ENCODE data around the gene ABLIM2. TPM values are rescaled to one million over a fixed set of nuclear protein-coding genes. Genes with fewer than 3 reads are reported as not detected.
A peak's percentile ranks its signal among the peaks of the same experiment; 100 is the strongest.

Gene ABLIM2
- total and polyA plus RNA-seq, 4 donors, result 12.2 to 60.4 (median 43.1) TPM

- DNase-seq (ENCODE audit: low read depth in 4 of 6, low spot score in 6 of 6), result no peak
- Histone ChIP-seq H3K4me3 (ENCODE audit: low read depth, low read length) (no peak overlapping the region), H3K4me1 (ENCODE audit: control insufficient read depth, insufficient read depth, low read length) (peaks cover 59% of the 10 kb centered on the region), H3K9me3 (ENCODE audit: control insufficient read depth, insufficient read depth, low read length) (no peaks in the 10 kb centered on the region), H3K27me3 (ENCODE audit: control insufficient read depth, insufficient read depth, low read length) (no peaks in the 10 kb centered on the region), H3K27ac (ENCODE audit: low read depth, low read length) (no peak overlapping the region), H3K36me3 (ENCODE audit: control insufficient read depth, insufficient read depth, low read length) (peaks cover 29% of the 10 kb centered on the region)
- WGBS (ENCODE audit: insufficient coverage), result 92% methylated on average over 2 of the region's 5 CpGs
These were observed 194.2 kb downstream of the ABLIM2 start for GRCh38 chr4:7964459-7964858.

DNA sequence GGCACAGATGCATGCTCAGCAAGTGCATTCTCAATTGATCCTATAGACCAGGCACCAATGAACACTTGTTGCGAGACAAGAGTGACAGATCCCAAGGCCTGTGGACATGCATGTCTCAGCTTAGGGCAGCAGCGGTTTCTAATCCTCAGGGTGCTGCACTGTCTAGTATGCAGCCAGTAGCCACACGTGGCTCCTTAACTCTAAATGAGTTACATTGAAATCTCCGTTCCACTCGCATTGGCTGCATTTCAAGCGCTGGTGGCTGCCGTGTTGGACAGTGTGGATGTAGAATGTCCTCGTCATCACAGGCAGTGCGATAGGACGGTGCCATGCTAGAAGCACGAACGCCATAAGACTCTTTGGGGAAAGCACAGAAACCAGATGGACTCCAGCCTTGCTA is 194.9 kb downstream of the ABLIM2 start:
- WGBS (ENCODE audit: insufficient coverage), result 87% methylated on average over 12 of the region's 12 CpGs
- H3K4me3 ChIP-seq (ENCODE audit: low read depth, low read length), result no peak overlapping the region
- H3K9me3 ChIP-seq (ENCODE audit: control insufficient read depth, insufficient read depth, low read length), result no peaks in the 10 kb centered on the region
- H3K27me3 ChIP-seq (ENCODE audit: control insufficient read depth, insufficient read depth, low read length), result no peaks in the 10 kb centered on the region
- DNase-seq (ENCODE audit: low read depth in 4 of 6, low spot score in 6 of 6), result no peak
- H3K4me1 ChIP-seq (ENCODE audit: control insufficient read depth, insufficient read depth, low read length), result peaks cover 64% of the 10 kb centered on the region
- H3K27ac ChIP-seq (ENCODE audit: low read depth, low read length), result no peak overlapping the region
- H3K36me3 ChIP-seq (ENCODE audit: control insufficient read depth, insufficient read depth, low read length), result peaks cover 29% of the 10 kb centered on the region

GRCh38 chr4:7962609-7963508 is 195.8 kb downstream of the ABLIM2 start:
- no peak overlapping the region for H3K27ac ChIP-seq (ENCODE audit: low read depth, low read length)
- no peak for DNase-seq (ENCODE audit: low read depth in 4 of 6, low spot score in 6 of 6)
- no peaks in the 10 kb centered on the region for H3K9me3 ChIP-seq (ENCODE audit: control insufficient read depth, insufficient read depth, low read length)
- H3K36me3 ChIP-seq (ENCODE audit: control insufficient read depth, insufficient read depth, low read length), result peaks cover 28% of the 10 kb centered on the region
- 68% methylated on average over 17 of the region's 17 CpGs for WGBS (ENCODE audit: insufficient coverage)
- H3K4me1 ChIP-seq (ENCODE audit: control insufficient read depth, insufficient read depth, low read length), result peaks cover 62% of the 10 kb centered on the region
- no peak overlapping the region for H3K4me3 ChIP-seq (ENCODE audit: low read depth, low read length)
- H3K27me3 ChIP-seq (ENCODE audit: control insufficient read depth, insufficient read depth, low read length), result no peaks in the 10 kb centered on the region

- peak; percentile 78 to 92 (median 85) for DNase-seq (ENCODE audit: low read depth in 4 of 6, low spot score in 6 of 6)
- no peak overlapping the region for H3K4me3 ChIP-seq (ENCODE audit: low read depth, low read length)
- no peaks in the 10 kb centered on the region for H3K27me3 ChIP-seq (ENCODE audit: control insufficient read depth, insufficient read depth, low read length)
- H3K4me1 ChIP-seq (ENCODE audit: control insufficient read depth, insufficient read depth, low read length), result peaks cover 51% of the 10 kb centered on the region
- H3K36me3 ChIP-seq (ENCODE audit: control insufficient read depth, insufficient read depth, low read length), result peaks cover 11% of the 10 kb centered on the region
- H3K27ac ChIP-seq (ENCODE audit: low read depth, low read length), result peak overlapping the region; percentile 81
- H3K9me3 ChIP-seq (ENCODE audit: control insufficient read depth, insufficient read depth, low read length), result no peaks in the 10 kb centered on the region
- WGBS (ENCODE audit: insufficient coverage), result 51% methylated on average over 13 of the region's 19 CpGs
These were observed 197.6 kb downstream of the ABLIM2 start for GRCh38 chr4:7960790-7961655.

GRCh38 chr4:7960017-7960789 is 198.4 kb downstream of the ABLIM2 start:
- H3K36me3 ChIP-seq (ENCODE audit: control insufficient read depth, insufficient read depth, low read length), result peaks cover 6% of the 10 kb centered on the region
- peak overlapping the region; percentile 79 for H3K27ac ChIP-seq (ENCODE audit: low read depth, low read length)
- no peaks in the 10 kb centered on the region for H3K9me3 ChIP-seq (ENCODE audit: control insufficient read depth, insufficient read depth, low read length)
- H3K27me3 ChIP-seq (ENCODE audit: control insufficient read depth, insufficient read depth, low read length), result no peaks in the 10 kb centered on the region
- H3K4me1 ChIP-seq (ENCODE audit: control insufficient read depth, insufficient read depth, low read length), result peaks cover 54% of the 10 kb centered on the region
- 65% methylated on average over 6 of the region's 11 CpGs for WGBS (ENCODE audit: insufficient coverage)
- H3K4me3 ChIP-seq (ENCODE audit: low read depth, low read length), result no peak overlapping the region
- DNase-seq (ENCODE audit: low read depth in 4 of 6, low spot score in 6 of 6), result no peak

GRCh38 chr4:7959078-7959477 is 199.5 kb downstream of the ABLIM2 start:
- no peak overlapping the region for H3K27ac ChIP-seq (ENCODE audit: low read depth, low read length)
- no peaks in the 10 kb centered on the region for H3K36me3 ChIP-seq (ENCODE audit: control insufficient read depth, insufficient read depth, low read length)
- H3K4me1 ChIP-seq (ENCODE audit: control insufficient read depth, insufficient read depth, low read length), result peaks cover 54% of the 10 kb centered on the region
- H3K27me3 ChIP-seq (ENCODE audit: control insufficient read depth, insufficient read depth, low read length), result no peaks in the 10 kb centered on the region
- H3K4me3 ChIP-seq (ENCODE audit: low read depth, low read length), result no peak overlapping the region
- WGBS (ENCODE audit: insufficient coverage), result 41% methylated on average over 4 of the region's 7 CpGs
- no peak for DNase-seq (ENCODE audit: low read depth in 4 of 6, low spot score in 6 of 6)
- H3K9me3 ChIP-seq (ENCODE audit: control insufficient read depth, insufficient read depth, low read length), result no peaks in the 10 kb centered on the region

DNA sequence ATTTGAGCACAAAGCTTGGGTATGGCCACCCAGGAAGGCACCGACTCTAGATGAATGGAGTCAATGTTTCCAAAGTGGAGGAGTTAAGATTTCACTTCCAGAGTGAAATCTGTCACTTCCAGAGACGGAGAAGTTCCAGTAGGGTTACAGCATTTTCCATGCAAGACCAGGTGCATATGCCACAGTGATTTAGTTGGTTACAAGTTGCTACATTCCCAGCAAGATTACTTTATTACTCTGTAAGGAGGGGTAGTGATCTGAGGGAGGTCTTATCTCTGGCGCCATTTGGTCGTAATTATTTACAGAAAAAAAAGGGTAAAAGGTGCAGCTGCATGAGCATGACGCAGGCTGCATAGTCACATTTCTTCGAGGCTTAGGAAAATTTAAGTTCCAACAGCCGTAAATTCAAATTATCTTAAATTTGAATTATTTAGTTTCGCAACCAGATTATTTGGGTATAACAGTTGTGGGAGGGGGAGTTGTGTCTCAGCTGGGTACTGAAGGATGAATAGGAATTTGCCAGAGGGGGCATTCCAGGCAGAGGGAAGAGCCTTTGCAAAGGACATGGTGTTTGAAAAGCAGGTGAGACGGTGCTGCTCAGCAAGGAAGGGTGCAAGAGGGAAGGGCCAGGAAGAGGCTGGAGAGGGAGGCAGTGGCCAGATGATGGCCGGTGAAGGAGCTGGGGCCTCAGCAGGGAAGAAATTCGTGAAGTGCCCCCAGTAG is 201.5 kb downstream of the ABLIM2 start:
- Histone ChIP-seq H3K4me1 (ENCODE audit: control insufficient read depth, insufficient read depth, low read length) (peaks cover 38% of the 10 kb centered on the region), H3K27ac (ENCODE audit: low read depth, low read length) (no peak overlapping the region), H3K36me3 (ENCODE audit: control insufficient read depth, insufficient read depth, low read length) (no peaks in the 10 kb centered on the region), H3K4me3 (ENCODE audit: low read depth, low read length) (no peak overlapping the region), H3K27me3 (ENCODE audit: control insufficient read depth, insufficient read depth, low read length) (no peaks in the 10 kb centered on the region), H3K9me3 (ENCODE audit: control insufficient read depth, insufficient read depth, low read length) (no peaks in the 10 kb centered on the region)
- DNase-seq (ENCODE audit: low read depth in 4 of 6, low spot score in 6 of 6), result no peak
- WGBS (ENCODE audit: insufficient coverage), result 75% methylated on average over 7 of the region's 11 CpGs

- no peak overlapping the region for H3K4me3 ChIP-seq (ENCODE audit: low read depth, low read length)
- no peaks in the 10 kb centered on the region for H3K9me3 ChIP-seq (ENCODE audit: control insufficient read depth, insufficient read depth, low read length)
- no peak overlapping the region for H3K27ac ChIP-seq (ENCODE audit: low read depth, low read length)
- H3K4me1 ChIP-seq (ENCODE audit: control insufficient read depth, insufficient read depth, low read length), result peaks cover 32% of the 10 kb centered on the region
- DNase-seq (ENCODE audit: low read depth in 4 of 6, low spot score in 6 of 6), result peak in 1 of 6 donors; percentile 71
- 72% methylated on average over 3 of the region's 8 CpGs for WGBS (ENCODE audit: insufficient coverage)
- H3K27me3 ChIP-seq (ENCODE audit: control insufficient read depth, insufficient read depth, low read length), result no peaks in the 10 kb centered on the region
- H3K36me3 ChIP-seq (ENCODE audit: control insufficient read depth, insufficient read depth, low read length), result no peaks in the 10 kb centered on the region
These were observed 202.3 kb downstream of the ABLIM2 start for GRCh38 chr4:7956270-7956808.

All from spinal cord (tissue), 10 donors.